Measurements from ENCODE around the gene ZG16B. TPM values are rescaled to one million over a fixed set of nuclear protein-coding genes. Genes with fewer than 3 reads are reported as not detected.

Gene ZG16B
- total RNA-seq, 4 donors from 2014 or later: 5.6 to 67.9 (median 19.4) TPM

GRCh38 chr16:2841606-2842339, 11.7 kb downstream of the ZG16B start:
- WGBS, 2 donors: 66 to 74% methylated on average over 11 to 14 of the region's 18 CpGs
- intact Hi-C loops (cut with DNase I; ENCODE audit: low total_unique reads): no loop called here
- TF ChIP-seq, protein P1, sequence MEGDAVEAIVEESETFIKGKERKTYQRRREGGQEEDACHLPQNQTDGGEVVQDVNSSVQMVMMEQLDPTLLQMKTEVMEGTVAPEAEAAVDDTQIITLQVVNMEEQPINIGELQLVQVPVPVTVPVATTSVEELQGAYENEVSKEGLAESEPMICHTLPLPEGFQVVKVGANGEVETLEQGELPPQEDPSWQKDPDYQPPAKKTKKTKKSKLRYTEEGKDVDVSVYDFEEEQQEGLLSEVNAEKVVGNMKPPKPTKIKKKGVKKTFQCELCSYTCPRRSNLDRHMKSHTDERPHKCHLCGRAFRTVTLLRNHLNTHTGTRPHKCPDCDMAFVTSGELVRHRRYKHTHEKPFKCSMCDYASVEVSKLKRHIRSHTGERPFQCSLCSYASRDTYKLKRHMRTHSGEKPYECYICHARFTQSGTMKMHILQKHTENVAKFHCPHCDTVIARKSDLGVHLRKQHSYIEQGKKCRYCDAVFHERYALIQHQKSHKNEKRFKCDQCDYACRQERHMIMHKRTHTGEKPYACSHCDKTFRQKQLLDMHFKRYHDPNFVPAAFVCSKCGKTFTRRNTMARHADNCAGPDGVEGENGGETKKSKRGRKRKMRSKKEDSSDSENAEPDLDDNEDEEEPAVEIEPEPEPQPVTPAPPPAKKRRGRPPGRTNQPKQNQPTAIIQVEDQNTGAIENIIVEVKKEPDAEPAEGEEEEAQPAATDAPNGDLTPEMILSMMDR (IDR thresholded peaks at IDR 0.05): no peak
- no peak for TF ChIP-seq POLR2A (IDR thresholded peaks at IDR 0.05)
- DNase-seq (ENCODE audit: low spot score in 2 of 2): no peak
- H3K4me3 ChIP-seq (ENCODE audit: low read depth, poor library complexity, severe bottlenecking): no peak overlapping the region

- TF ChIP-seq POLR2A (IDR thresholded peaks at IDR 0.05): no peak
- TF ChIP-seq, protein P1 (IDR thresholded peaks at IDR 0.05): no peak
- H3K4me3 ChIP-seq (ENCODE audit: low read depth, poor library complexity, severe bottlenecking): no peak overlapping the region
- WGBS, 2 donors: 40 to 45% methylated on average over 25 to 38 of the region's 40 CpGs
- intact Hi-C loops (cut with DNase I; ENCODE audit: low total_unique reads): no loop called here
- DNase-seq (ENCODE audit: low spot score in 2 of 2): no peak
Observed at GRCh38 chr16:2842340-2843000, 12.4 kb downstream of the ZG16B start.

GRCh38 chr16:2843526-2843925, 13.4 kb downstream of the ZG16B start:
- H3K4me3 ChIP-seq (ENCODE audit: low read depth, poor library complexity, severe bottlenecking): no peak overlapping the region
- TF ChIP-seq, protein P1 (IDR thresholded peaks at IDR 0.05): no peak
- no peak for TF ChIP-seq POLR2A (IDR thresholded peaks at IDR 0.05)
- 85 to 87% methylated on average over 8 of the region's 8 CpGs for WGBS, 2 donors
- no peak for DNase-seq (ENCODE audit: low spot score in 2 of 2)
- intact Hi-C loops (cut with DNase I; ENCODE audit: low total_unique reads): no loop called here

- 75 to 77% methylated on average over 5 of the region's 5 CpGs for WGBS, 2 donors
- TF ChIP-seq, protein P1 (IDR thresholded peaks at IDR 0.05): no peak
- no peak for TF ChIP-seq POLR2A (IDR thresholded peaks at IDR 0.05)
- intact Hi-C loops (cut with DNase I; ENCODE audit: low total_unique reads): no loop called here
- DNase-seq (ENCODE audit: low spot score in 2 of 2): no peak
- H3K4me3 ChIP-seq (ENCODE audit: low read depth, poor library complexity, severe bottlenecking): no peak overlapping the region
Observed at GRCh38 chr16:2845116-2845515, 15.0 kb downstream of the ZG16B start.

- 48 to 58% methylated on average over 3 of the region's 3 CpGs for WGBS, 2 donors
- intact Hi-C loops (cut with DNase I; ENCODE audit: low total_unique reads): no loop called here
- TF ChIP-seq, protein P1 (IDR thresholded peaks at IDR 0.05): no peak
- TF ChIP-seq POLR2A (IDR thresholded peaks at IDR 0.05): no peak
- no peak for DNase-seq (ENCODE audit: low spot score in 2 of 2)
- H3K4me3 ChIP-seq (ENCODE audit: low read depth, poor library complexity, severe bottlenecking): no peak overlapping the region
Observed at GRCh38 chr16:2846511-2847310, 16.6 kb downstream of the ZG16B start.

Data from lower leg skin (tissue), 4 donors.